Measurements from ENCODE around the gene AMBRA1.

Gene AMBRA1

DNA sequence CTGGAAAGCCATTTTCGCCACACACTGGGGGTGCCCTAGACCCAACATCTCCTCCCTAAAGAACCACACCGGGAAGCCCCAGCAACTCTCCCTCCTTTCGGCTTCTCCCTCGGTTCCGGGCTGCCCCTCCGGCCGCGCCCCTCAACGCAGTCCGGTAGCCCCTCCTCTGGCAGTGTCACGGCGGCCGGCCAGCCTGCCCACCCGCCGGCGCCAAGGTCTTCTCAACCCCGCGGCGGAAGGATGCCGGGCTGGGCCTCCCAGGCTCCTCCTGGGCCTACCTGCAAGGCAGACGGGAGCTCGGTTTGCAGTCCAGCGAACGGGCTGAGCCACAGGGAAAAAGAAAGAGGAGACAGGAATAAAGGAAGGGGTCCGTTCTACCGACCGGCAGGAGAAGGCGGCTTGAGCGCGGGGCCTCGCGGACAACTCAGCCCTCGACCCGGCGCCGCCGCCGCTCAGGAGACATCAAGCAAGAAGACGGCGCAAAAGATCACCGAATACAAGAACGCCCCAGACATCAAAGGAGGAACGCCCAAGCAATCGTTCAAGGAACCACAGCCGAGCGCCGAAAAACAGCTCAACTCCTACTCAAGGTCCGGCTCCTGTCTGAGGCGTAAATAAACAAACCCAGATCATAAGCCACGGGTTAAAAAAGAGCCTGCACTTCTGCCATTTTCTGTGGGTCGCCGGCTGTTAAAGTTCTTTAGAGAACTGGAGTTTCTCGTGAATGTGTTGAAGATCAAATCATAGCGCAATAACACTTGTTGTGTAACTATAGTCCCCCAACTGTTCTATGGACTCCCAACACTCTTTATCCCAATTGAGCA lies at the start of gene AMBRA1:
Gene AMBRA1, minus strand, starts transcription at position 474 of the 824 bp plus-strand sequence. CDS start 45,643 bp downstream, outside the sequence.
- peak; percentile 60 to 83 (median 76) for DNase-seq

DNA sequence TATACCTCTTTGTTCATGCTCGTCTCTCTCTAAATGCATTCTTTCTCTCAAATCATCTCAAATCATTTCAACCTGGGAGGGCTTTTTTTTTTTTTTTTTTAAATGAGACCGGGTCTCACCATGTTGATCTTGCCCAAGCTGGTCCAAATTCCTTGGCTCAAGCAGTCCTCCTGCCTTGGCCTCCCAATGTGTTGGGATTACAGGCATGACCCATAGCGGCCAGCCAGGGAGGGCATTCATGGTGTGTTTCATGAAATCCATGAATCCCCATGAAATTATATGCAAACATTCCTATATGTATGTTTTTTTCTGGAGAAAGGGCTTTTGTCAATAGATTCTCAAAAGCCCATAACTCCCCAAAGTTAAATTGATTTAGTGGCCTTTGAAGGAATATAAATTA lies 49.7 kb upstream of the AMBRA1 start:
- DNase-seq, result no peak

- no peak for DNase-seq
These were observed 49.0 kb upstream of the AMBRA1 start for GRCh38 chr11:46642627-46643335.

GRCh38 chr11:46641639-46642038 lies 47.8 kb upstream of the AMBRA1 start:
- DNase-seq, result no peak

DNA sequence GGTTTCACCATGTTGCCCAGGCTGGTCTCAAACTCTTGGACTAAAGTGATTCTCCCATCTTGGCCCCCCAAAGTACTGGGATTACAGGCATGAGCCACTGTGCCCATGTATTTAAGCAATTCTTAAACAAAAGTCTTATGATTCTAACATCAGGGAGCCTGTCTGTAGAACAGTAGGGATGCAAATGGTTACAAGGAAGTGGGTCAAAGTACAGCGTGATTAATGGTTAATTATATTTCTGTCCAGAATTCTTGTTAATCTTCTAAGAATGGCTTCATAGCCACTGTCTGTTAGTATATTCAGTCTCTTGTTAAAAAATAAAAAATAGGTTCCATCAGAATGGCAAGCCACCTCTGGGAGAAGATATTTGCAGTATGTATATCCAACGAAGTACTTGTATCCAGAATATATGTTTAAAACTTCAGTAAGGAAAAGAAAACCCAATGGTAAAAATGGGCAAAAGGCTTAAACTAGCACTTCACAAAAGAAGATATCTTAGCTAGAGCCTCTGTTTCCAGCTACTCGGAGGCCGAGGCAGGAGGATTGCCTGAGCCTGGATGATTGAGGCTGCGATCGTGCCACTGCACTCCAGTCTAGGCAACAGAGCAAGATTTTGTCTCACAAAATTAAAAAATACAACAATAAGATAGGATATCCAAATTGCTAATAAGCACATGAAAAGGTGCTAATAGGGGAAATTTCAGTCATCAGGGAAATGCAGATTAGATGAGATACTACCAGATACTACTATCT lies 46.4 kb upstream of the AMBRA1 start:
- no peak for DNase-seq

GRCh38 chr11:46639197-46639839 lies 45.5 kb upstream of the AMBRA1 start:
- DNase-seq, result no peak

GRCh38 chr11:46637546-46637945 lies 43.7 kb upstream of the AMBRA1 start:
- DNase-seq, result no peak

DNA sequence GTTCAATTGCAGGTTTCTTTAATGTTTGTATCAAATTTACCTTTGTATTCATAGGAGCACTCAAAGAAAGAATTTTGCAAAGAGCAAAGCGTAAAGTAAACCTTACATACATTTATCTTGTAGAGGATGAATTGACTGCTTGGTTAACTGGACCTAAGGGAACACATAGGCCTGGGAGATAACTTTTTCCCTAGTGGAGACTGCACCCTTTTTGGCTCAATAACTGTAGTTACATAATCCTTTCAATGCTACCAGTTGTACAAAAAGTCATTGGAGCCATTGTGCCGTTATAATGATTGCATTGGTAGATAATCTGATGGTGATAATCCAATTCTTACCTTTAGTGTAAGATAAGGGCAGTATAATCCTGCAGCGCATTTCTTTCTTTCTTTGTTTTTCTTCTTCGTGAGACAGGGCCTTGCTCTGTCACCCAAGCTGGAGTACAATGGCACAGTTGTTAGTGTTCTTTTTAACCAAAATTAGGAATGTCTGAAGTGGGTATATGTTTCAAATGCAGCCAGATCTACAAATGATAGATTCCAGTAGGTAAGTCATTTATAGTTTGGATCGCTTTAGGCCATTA lies 41.8 kb upstream of the AMBRA1 start:
- DNase-seq, result no peak

GRCh38 chr11:46633291-46634217 lies 39.7 kb upstream of the AMBRA1 start:
- DNase-seq, result no peak

DNA sequence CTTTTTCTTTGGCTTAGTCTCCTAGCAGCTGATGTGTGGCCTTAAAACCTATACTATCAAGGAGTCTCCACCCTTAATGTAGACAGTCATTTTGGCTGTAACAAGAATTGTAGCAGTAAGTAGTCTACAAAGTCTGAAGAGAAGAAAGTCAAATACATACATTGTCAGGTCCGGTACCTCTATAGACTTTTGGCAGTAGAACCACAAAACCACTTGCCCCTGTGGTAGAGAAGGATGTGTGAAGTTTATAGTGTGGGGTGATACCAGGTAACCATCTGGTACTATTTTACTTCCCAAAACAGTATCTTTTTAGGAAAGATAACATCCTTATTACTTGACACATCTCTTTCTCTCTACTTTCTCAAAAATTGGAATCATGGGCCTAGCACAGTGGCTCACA lies 38.7 kb upstream of the AMBRA1 start:
- no peak for DNase-seq

DNA sequence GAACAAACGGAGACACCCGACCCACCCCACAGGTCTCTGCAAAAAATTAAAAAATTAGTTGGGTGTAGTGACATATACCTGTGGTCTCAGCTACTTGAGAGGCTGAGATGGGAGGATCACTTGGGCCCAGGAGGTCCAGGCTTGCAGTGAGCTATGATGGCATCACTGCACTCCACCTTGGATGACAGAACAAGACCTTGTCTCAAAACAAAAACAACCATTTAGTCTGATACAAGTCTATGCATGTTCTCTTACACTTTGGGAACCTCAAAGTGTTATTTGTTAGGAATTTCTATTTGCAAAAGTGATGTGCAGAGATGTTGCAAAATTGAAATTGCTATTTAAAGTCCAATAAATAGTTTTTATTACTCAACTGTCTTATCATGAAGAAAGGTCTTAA lies 37.9 kb upstream of the AMBRA1 start:
- no peak for DNase-seq

- DNase-seq, result no peak
These were observed 36.4 kb upstream of the AMBRA1 start for GRCh38 chr11:46630237-46630636.

DNA sequence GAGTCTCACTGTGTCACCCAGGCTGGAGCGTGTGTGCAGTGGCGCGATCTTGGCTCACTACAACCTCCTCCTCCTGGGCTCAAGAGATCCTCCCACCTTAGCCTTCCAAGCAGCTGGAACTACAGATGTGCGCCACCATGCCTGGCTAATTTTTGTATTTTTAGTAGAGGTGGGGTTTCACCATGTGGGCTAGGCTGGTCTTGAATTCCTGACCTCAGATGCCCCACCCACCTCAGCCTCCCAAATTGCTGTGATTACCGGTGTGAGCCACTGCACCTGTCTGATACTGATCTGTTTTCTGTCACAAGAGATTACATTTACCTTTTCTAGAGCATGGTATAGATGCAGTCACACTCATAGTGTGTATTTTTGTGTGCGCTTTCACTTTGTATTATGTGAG lies 35.1 kb upstream of the AMBRA1 start:
- DNase-seq, result no peak

GRCh38 chr11:46625406-46625805 lies 31.6 kb upstream of the AMBRA1 start:
- no peak for DNase-seq

GRCh38 chr11:46618837-46619236 lies 25.0 kb upstream of the AMBRA1 start:
- DNase-seq, result no peak

DNA sequence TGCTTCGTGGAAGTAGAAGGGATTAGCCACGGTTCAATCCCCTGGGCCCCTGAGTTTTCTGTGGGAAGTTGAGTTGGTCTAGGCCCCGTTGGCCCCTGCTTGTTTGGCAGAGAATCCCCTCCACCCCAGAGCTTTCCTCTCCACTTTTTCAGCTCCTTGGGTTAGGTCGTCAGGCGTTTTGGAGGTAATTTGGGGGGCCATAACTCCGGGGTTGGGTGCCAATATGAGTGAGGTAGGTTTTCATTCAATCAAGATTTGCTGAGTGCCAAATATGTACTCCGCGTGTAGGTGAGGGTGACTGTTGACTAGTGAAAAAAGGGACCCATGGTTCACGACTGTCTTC lies 24.1 kb upstream of the AMBRA1 start:
- no peak for DNase-seq

- peak; percentile 83 to 99 (median 89) for DNase-seq
These were observed 23.5 kb upstream of the AMBRA1 start, which contains the start of the genes ATG13 and HARBI1 for GRCh38 chr11:46617134-46617971. Gene ATG13 (plus strand): TSS chr11:46617553. CDS start chr11:46644292, 26,739 bp downstream. Gene HARBI1 (minus strand): TSS chr11:46617227. CDS start chr11:46616237, 990 bp downstream.

GRCh38 chr11:46616551-46617133 lies 22.8 kb upstream of the AMBRA1 start:
- no peak for DNase-seq

GRCh38 chr11:46615756-46616155 lies 21.9 kb upstream of the AMBRA1 start:
- no peak for DNase-seq

DNA sequence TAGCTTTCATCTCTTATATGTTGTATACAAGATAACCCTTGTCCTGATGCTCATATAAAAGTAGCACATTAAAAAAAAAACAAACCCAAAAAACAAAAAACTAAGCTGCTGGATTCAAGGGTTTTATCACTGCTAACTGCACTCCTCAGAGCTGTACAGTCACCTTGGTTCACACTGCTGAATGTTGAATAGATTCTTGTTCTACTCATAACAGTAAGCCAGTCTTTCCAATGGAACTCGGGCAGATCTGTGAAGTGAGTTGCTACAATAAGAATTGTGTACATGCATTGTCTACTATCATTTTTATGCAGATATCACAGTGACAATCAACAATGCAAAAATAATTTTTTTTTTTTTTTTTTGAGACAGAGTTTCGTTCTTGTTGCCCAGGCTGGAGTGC lies 18.5 kb upstream of the AMBRA1 start:
- no peak for DNase-seq

Data from stimulated activated naive CD4-positive, alpha-beta T cell (primary cell).